GM12878 (cell line): ENCODE measurements around the gene DPAGT1. TPM values are rescaled to one million over a fixed set of nuclear protein-coding genes. Genes with fewer than 3 reads are reported as not detected.

Source experiments
- ATAC-seq: fragments of 200-7000 bp; cut with Tn5 transposase; 3 replicates; pipeline ENCODE4 v1.9.1; 2020; ENCODE audit warnings: mild to moderate bottlenecking, moderate library complexity
- BruUV-seq: library from RNA; stranded (reverse); fragments of 400-500 nt; replicated peaks from 2 replicates; lab custom pipeline; 2021; lab: Mats Ljungman, UMichigan
- CTCF ChIA-PET: fragments of 300-600 bp; sonication (Branson Sonifier 250); formaldehyde crosslinking; extraction: SDS; loops from one replicate; lab custom pipeline; 2021; ENCODE audit warnings: inconsistent platforms; lab: Yijun Ruan, JAX
- POLR2A ChIA-PET: fragments of 350-600 bp; formaldehyde crosslinking; extraction: SDS; loops from one replicate; lab custom pipeline; 2021; ENCODE audit warnings: inconsistent platforms; lab: Charles Lee
- RAD21 ChIA-PET: fragments of 300-600 bp; sonication (Branson Sonifier 250); formaldehyde crosslinking; loops from one replicate; lab custom pipeline; 2023; ENCODE audit warnings: antibody characterized with exemption; ENCODE audit not compliant: unreplicated experiment; lab: Charles Lee
- SMC1A ChIA-PET: fragments of 300-600 bp; sonication (Branson Sonifier 250); formaldehyde crosslinking; loops from one replicate; lab custom pipeline; 2023; ENCODE audit not compliant: unreplicated experiment, uncharacterized antibody; lab: Charles Lee
- DNase-seq: peaks from one replicate; pipeline ENCODE4 v3.0.0-alpha.2; 2011; ENCODE audit warnings: low read depth, low spot score
- FAIRE-seq: peaks from 3 replicates; lab custom pipeline; 2011; peaks lifted over from hg19 to GRCh38; lab: Jason Lieb, UNC
- H2AFZ ChIP-seq: 2 replicates; pipeline ENCODE4 v1.6.0; 2011; ENCODE audit warnings: low read depth, low read length, control low read depth; ENCODE audit not compliant: control insufficient read depth
- H3K27ac ChIP-seq: 2 replicates; pipeline ENCODE4 v1.5.1; 2011; ENCODE audit warnings: control low read depth; ENCODE audit not compliant: control insufficient read depth, insufficient read depth
- H3K27me3 ChIP-seq, 2 experiments: replicated peaks in 1 of 2; 2 replicates each; pipeline versions ENCODE4 v1.6.0 to v1.6.1; 2011; ENCODE audit warnings: low read length in 1 of 2; ENCODE audit not compliant: control insufficient read depth in 2 of 2, insufficient read depth in 2 of 2
- H3K36me3 ChIP-seq, 2 experiments: 2 replicates each; pipeline ENCODE4 v1.5.1; 2011; ENCODE audit warnings: low read length in 1 of 2; ENCODE audit not compliant: control insufficient read depth in 2 of 2, insufficient read depth in 2 of 2
- H3K4me1 ChIP-seq: 2 replicates; pipeline ENCODE4 v1.6.1; 2011; ENCODE audit warnings: mild to moderate bottlenecking, low read length, moderate library complexity, mixed read lengths; ENCODE audit not compliant: control insufficient read depth, insufficient read depth
- H3K4me2 ChIP-seq: 2 replicates; pipeline ENCODE4 v1.6.0; 2011; ENCODE audit warnings: control low read depth; ENCODE audit not compliant: control insufficient read depth, insufficient read depth
- H3K4me3 ChIP-seq: fragments of 200-600 bp; sonication (generic); 2 replicates; pipeline ENCODE4 v1.5.1; 2016
- H3K79me2 ChIP-seq: 2 replicates; pipeline ENCODE4 v1.6.0; 2011; ENCODE audit warnings: low read length; ENCODE audit not compliant: control insufficient read depth, insufficient read depth
- H3K9ac ChIP-seq: 2 replicates; pipeline ENCODE4 v1.8.0; 2011; ENCODE audit warnings: low read length, control low read depth, mixed read lengths; ENCODE audit not compliant: control insufficient read depth, insufficient read depth
- H3K9me3 ChIP-seq: replicated peaks from 3 replicates; pipeline ENCODE4 v1.5.1; 2011; ENCODE audit warnings: mild to moderate bottlenecking, low read length; ENCODE audit not compliant: control insufficient read depth, insufficient read depth
- H4K20me1 ChIP-seq: 2 replicates; pipeline ENCODE4 v1.6.0; 2011; ENCODE audit not compliant: control insufficient read depth, insufficient read depth
- BCL11A ChIP-seq: IDR thresholded peaks from 2 replicates; pipeline ENCODE4 v1.6.1; 2011; ENCODE audit warnings: low read depth, low read length
- CEBPZ ChIP-seq: fragments of 150-350 bp; IDR thresholded peaks from 2 replicates; pipeline ENCODE4 v1.6.1; 2016; ENCODE audit warnings: low read depth, low read length
- CUX1 ChIP-seq: IDR thresholded peaks from 2 replicates; pipeline ENCODE4 v1.6.1; 2012; ENCODE audit warnings: improper control_type of control experiment, low read depth, low read length; ENCODE audit not compliant: insufficient replicate concordance
- HSF1 ChIP-seq: fragments of 150-350 bp; IDR thresholded peaks from 2 replicates; pipeline ENCODE4 v1.6.1; 2014; ENCODE audit warnings: mild to moderate bottlenecking, low read depth, low read length
- JUNB ChIP-seq: IDR thresholded peaks from 2 replicates; pipeline ENCODE4 v1.6.1; 2016; ENCODE audit warnings: antibody characterized with exemption, mild to moderate bottlenecking
- KAT2A ChIP-seq: conservative IDR thresholded peaks from 2 replicates; pipeline ENCODE4 v1.6.1; 2011; ENCODE audit warnings: low read depth, low read length; ENCODE audit not compliant: control insufficient read depth
- MEF2A ChIP-seq: IDR thresholded peaks from 2 replicates; pipeline ENCODE4 v1.6.1; 2011; ENCODE audit warnings: low read depth, mild to moderate bottlenecking, low read length, moderate library complexity; ENCODE audit not compliant: insufficient read depth
- MTA2 ChIP-seq: fragments of 450-650 bp; IDR thresholded peaks from 2 replicates; pipeline ENCODE4 v1.6.1; 2016; ENCODE audit warnings: low read depth, mild to moderate bottlenecking, moderate library complexity
- NR2F1 ChIP-seq: fragments of 450-650 bp; conservative IDR thresholded peaks from 2 replicates; pipeline ENCODE4 v1.6.1; 2017; ENCODE audit warnings: mild to moderate bottlenecking
- PAX5 ChIP-seq: IDR thresholded peaks from 2 replicates; pipeline ENCODE4 v1.6.1; 2011; ENCODE audit warnings: low read depth, low read length, borderline replicate concordance
- POLR2AphosphoS5 ChIP-seq: IDR thresholded peaks from 2 replicates; pipeline ENCODE4 v1.6.1; 2011; ENCODE audit warnings: mild to moderate bottlenecking, low read length, inconsistent platforms
- RBBP5 ChIP-seq: fragments of 200-600 bp; sonication (generic); conservative IDR thresholded peaks from 2 replicates; pipeline ENCODE4 v1.6.1; 2016
- YY1 ChIP-seq: IDR thresholded peaks from 2 replicates; pipeline ENCODE4 v1.6.1; 2011; ENCODE audit warnings: low read depth, mild to moderate bottlenecking, low read length
- ZBED1 ChIP-seq: IDR thresholded peaks from 2 replicates; pipeline ENCODE4 v1.6.1; 2016; ENCODE audit warnings: borderline replicate concordance
- WGBS: methylation state at CpG from one replicate; pipeline ENCODE4 v1.1.6; 2016; ENCODE audit warnings: low lambda C conversion rate; ENCODE audit not compliant: insufficient replicate concordance, insufficient coverage; ENCODE audit errors: missing lambda C conversion rate; 5-methylcytosine and 5-hydroxymethylcytosine counted together
- in situ Hi-C: fragments of 300-500 bp; cut with MboI; formaldehyde crosslinking; loops from 9 replicates; pipeline ENCODE4 v1.14.3; 2018; ENCODE audit warnings: mixed read lengths
- intact Hi-C: fragments of 100-400 bp; cut with micrococcal nuclease; formaldehyde crosslinking; loops from one replicate; pipeline ENCODE4 v1.14.2; 2022; ENCODE audit not compliant: unreplicated experiment
- polyA plus RNA-seq, 11 experiments: library from polyadenylated mRNA; depleted of rRNA in 4 of 11; unstranded in 6 of 11; stranded (reverse) in 5 of 11; fragments of >200 nt; fragmentation: Nextera tagmentation in 4 of 11; fragmentation: Illumina TruSeq in 1 of 11; extraction: Ambion mirVana in 4 of 11; extraction: Trizol in 1 of 11; gene quantifications; 1 replicate in 1 of 11; 2 replicates in 10 of 11; pipeline versions ENCODE4 v1.2.1 to v1.2.3, GENCODE V29; 2011 to 2016; ENCODE audit warnings: inconsistent platforms in 2 of 11, missing spikeins in 2 of 11, low read depth in 1 of 11
- total RNA-seq, 4 experiments: library from RNA; depleted of rRNA in 3 of 4; stranded (reverse); fragments of >200 nt in 3 of 4; fragmentation: Illumina TruSeq in 1 of 4; extraction: Trizol in 1 of 4; gene quantifications; 2 replicates each; pipeline versions ENCODE4 v1.2.1 to v1.2.3, GENCODE V29; 2013 to 2021

The DPAGT1 gene
- total and polyA plus RNA-seq, 10 of the 15 experiments (the other 5 are each of a cell fraction or from before 2014, with no cell fraction given) = 20.5 to 95.6 (median 54.3) TPM

GRCh38 chr11:119087747-119088241 is 13.9 kb downstream of the DPAGT1 start (continued):
- no peak for TF ChIP-seq YY1
- no peak for TF ChIP-seq CEBPZ
- no peak for TF ChIP-seq POLR2AphosphoS5
- no peak for TF ChIP-seq MTA2
- no peak for TF ChIP-seq KAT2A
- no peak for TF ChIP-seq MEF2A
- TF ChIP-seq RBBP5 = no peak
- no peak for TF ChIP-seq NR2F1
- TF ChIP-seq JUNB = no peak

GRCh38 chr11:119087123-119087522 is 14.5 kb downstream of the DPAGT1 start:
- DNase-seq (no peak), ATAC-seq (no peak), FAIRE-seq (no peak)
- Histone ChIP-seq H4K20me1 (no peaks in the 10 kb centered on the region), H3K9ac (no peak overlapping the region), H3K4me3 (no peak overlapping the region), H3K79me2 (peaks cover 14% of the 10 kb centered on the region), H3K4me1 (peaks cover 12% of the 10 kb centered on the region), H3K27ac (no peak overlapping the region), H3K36me3 (peaks cover 2 to 3% of the 10 kb centered on the region in 2 experiments), H3K4me2 (no peak overlapping the region), H2AFZ (no peak overlapping the region), H3K9me3 (no peaks in the 10 kb centered on the region), H3K27me3 (no peaks in the 10 kb centered on the region)
- in situ Hi-C loops (no loop called here), intact Hi-C loops (no loop called here)
- ChIA-PET RAD21 (no interaction called here), SMC1A (no interaction called here), POLR2A (interaction anchor here (0.6 to 5.4 kb wide), 6 partner anchors 10 to 505 kb away, joined by 3 to 69 read pairs (median 7); partner anchors contain the start of genes RPS25, TRAPPC4 and VPS11), CTCF (no interaction called here)
- BruUV-seq = no TSS peak
- WGBS = 96% methylated on average over 5 of the region's 6 CpGs
- TF ChIP-seq PAX5 = no peak
- TF ChIP-seq HSF1 = no peak
- TF ChIP-seq ZBED1 = no peak
- no peak for TF ChIP-seq CUX1
- no peak for TF ChIP-seq BCL11A
